ENCODE measurements around the gene ADAMTSL3.

ADAMTSL3 gene

GRCh38 chr15:83858820-83859505 is 205.0 kb downstream of the ADAMTSL3 start:
- intact Hi-C loops (cut with DNase I): no loop called here
- no peak for DNase-seq

- no peak for DNase-seq
- intact Hi-C loops (cut with DNase I): no loop called here
These were observed 212.8 kb downstream of the ADAMTSL3 start for GRCh38 chr15:83866692-83867091.

- DNase-seq: no peak
- intact Hi-C loops (cut with DNase I): no loop called here
These were observed 215.4 kb downstream of the ADAMTSL3 start for GRCh38 chr15:83869341-83869740.

- DNase-seq: peak in 1 of 10 donors; percentile 78
- intact Hi-C loops (cut with DNase I): no loop called here
These were observed 218.1 kb downstream of the ADAMTSL3 start for GRCh38 chr15:83871808-83872559.

GRCh38 chr15:83873966-83874365 is 220.0 kb downstream of the ADAMTSL3 start:
- intact Hi-C loops (cut with DNase I): no loop called here
- no peak for DNase-seq

- intact Hi-C loops (cut with DNase I): no loop called here
- no peak for DNase-seq
These were observed 226.6 kb downstream of the ADAMTSL3 start for GRCh38 chr15:83880529-83880928.

GRCh38 chr15:83881156-83881555 is 227.2 kb downstream of the ADAMTSL3 start:
- intact Hi-C loops (cut with DNase I): no loop called here

GRCh38 chr15:83886321-83886720 is 232.4 kb downstream of the ADAMTSL3 start:
- no peak for DNase-seq
- intact Hi-C loops (cut with DNase I): no loop called here

More at GRCh38 chr15:83881156-83881555, 227.2 kb downstream of the ADAMTSL3 start:
- no peak for DNase-seq

GRCh38 chr15:83887404-83887803 is 233.5 kb downstream of the ADAMTSL3 start:
- intact Hi-C loops (cut with DNase I): no loop called here

GRCh38 chr15:83887961-83888360 is 234.0 kb downstream of the ADAMTSL3 start:
- intact Hi-C loops (cut with DNase I): no loop called here
- no peak for DNase-seq

More at GRCh38 chr15:83887404-83887803, 233.5 kb downstream of the ADAMTSL3 start:
- no peak for DNase-seq

GRCh38 chr15:83889995-83890394 is 236.1 kb downstream of the ADAMTSL3 start:
- intact Hi-C loops (cut with DNase I): no loop called here
- no peak for DNase-seq

GRCh38 chr15:83890587-83890986 is 236.7 kb downstream of the ADAMTSL3 start:
- intact Hi-C loops (cut with DNase I): no loop called here
- DNase-seq: no peak

GRCh38 chr15:83892498-83892897 is 238.6 kb downstream of the ADAMTSL3 start:
- no peak for DNase-seq
- intact Hi-C loops (cut with DNase I): no loop called here

- intact Hi-C loops (cut with DNase I): no loop called here
- DNase-seq: no peak
These were observed 239.4 kb downstream of the ADAMTSL3 start for GRCh38 chr15:83893308-83893707.

- intact Hi-C loops (cut with DNase I): no loop called here
- DNase-seq: no peak
These were observed 243.1 kb downstream of the ADAMTSL3 start for GRCh38 chr15:83897037-83897436.

GRCh38 chr15:83898361-83898760 is 244.4 kb downstream of the ADAMTSL3 start:
- DNase-seq: no peak
- intact Hi-C loops (cut with DNase I): no loop called here

- intact Hi-C loops (cut with DNase I): no loop called here
- no peak for DNase-seq
These were observed 245.7 kb downstream of the ADAMTSL3 start for GRCh38 chr15:83899670-83900069.

GRCh38 chr15:83904107-83905040 is 250.5 kb downstream of the ADAMTSL3 start:
- DNase-seq: no peak
- intact Hi-C loops (cut with DNase I): no loop called here

GRCh38 chr15:83905556-83906273 is 251.8 kb downstream of the ADAMTSL3 start:
- DNase-seq: no peak
- intact Hi-C loops (cut with DNase I): no loop called here

- no peak for DNase-seq
- intact Hi-C loops (cut with DNase I): no loop called here
These were observed 257.4 kb downstream of the ADAMTSL3 start for GRCh38 chr15:83911345-83911744.

All from posterior cingulate gyrus (tissue), 11 donors.